Astrocyte (in vitro differentiated cells and primary cell): ENCODE data around the gene OR2S2. TPM values are rescaled to one million over a fixed set of nuclear protein-coding genes. Genes with fewer than 3 reads are reported as not detected.

Experiments used
- DNase-seq: peaks from one replicate; pipeline ENCODE4 v3.0.0-alpha.2; 2010; ENCODE audit warnings: low read depth
- FAIRE-seq: peaks from 2 replicates; lab custom pipeline; 2011; peaks lifted over from hg19 to GRCh38; lab: Jason Lieb, UNC
- H2AFZ ChIP-seq: 2 replicates; pipeline ENCODE4 v1.6.0; 2012; ENCODE audit warnings: low read depth, low read length, inconsistent platforms
- H3K27ac ChIP-seq: 2 replicates; pipeline ENCODE4 v1.5.1; 2011; ENCODE audit warnings: low read depth, low read length, inconsistent platforms
- H3K27me3 ChIP-seq: 2 replicates; pipeline ENCODE4 v1.6.0; 2011; ENCODE audit warnings: low read length, inconsistent platforms; ENCODE audit not compliant: insufficient read depth
- H3K36me3 ChIP-seq: 2 replicates; pipeline ENCODE4 v1.5.1; 2011; ENCODE audit warnings: low read length, inconsistent platforms; ENCODE audit not compliant: insufficient read depth
- H3K4me1 ChIP-seq: 2 replicates; pipeline ENCODE4 v1.5.1; 2011; ENCODE audit warnings: low read length, inconsistent platforms; ENCODE audit not compliant: insufficient read depth
- H3K4me2 ChIP-seq: 2 replicates; pipeline ENCODE4 v1.6.0; 2012; ENCODE audit warnings: low read length, inconsistent platforms
- H3K4me3 ChIP-seq: 2 replicates; pipeline ENCODE4 v1.5.1; 2011; ENCODE audit warnings: low read depth, mild to moderate bottlenecking, low read length, inconsistent platforms; ENCODE audit not compliant: insufficient read depth
- H3K79me2 ChIP-seq: 2 replicates; pipeline ENCODE4 v1.6.0; 2012; ENCODE audit warnings: mild to moderate bottlenecking, low read length, inconsistent platforms; ENCODE audit not compliant: insufficient read depth
- H3K9ac ChIP-seq: 2 replicates; pipeline ENCODE4 v1.6.0; 2012; ENCODE audit warnings: mild to moderate bottlenecking, low read length, inconsistent platforms
- H3K9me3 ChIP-seq: 2 replicates; pipeline ENCODE4 v1.5.1; 2012; ENCODE audit warnings: low read depth, mild to moderate bottlenecking, low read length, inconsistent platforms; ENCODE audit not compliant: insufficient read depth
- H4K20me1 ChIP-seq: 2 replicates; pipeline ENCODE4 v1.6.0; 2012; ENCODE audit warnings: low read length, inconsistent platforms; ENCODE audit not compliant: insufficient read depth
- H3K27ac Mint-ChIP-seq: one replicate; pipeline ENCODE4 v1.8.0; 2021; ENCODE audit warnings: mild to moderate bottlenecking, mixed read lengths; ENCODE audit not compliant: unreplicated experiment
- H3K27me3 Mint-ChIP-seq: one replicate; pipeline ENCODE4 v1.8.0; 2021; ENCODE audit warnings: low read depth, mixed read lengths; ENCODE audit not compliant: unreplicated experiment
- H3K36me3 Mint-ChIP-seq: one replicate; pipeline ENCODE4 v1.8.0; 2021; ENCODE audit warnings: low read depth, mixed read lengths; ENCODE audit not compliant: unreplicated experiment
- H3K4me1 Mint-ChIP-seq: one replicate; pipeline ENCODE4 v1.8.0; 2021; ENCODE audit warnings: low read depth, mixed read lengths; ENCODE audit not compliant: unreplicated experiment
- H3K4me3 Mint-ChIP-seq: one replicate; pipeline ENCODE4 v1.8.0; 2021; ENCODE audit warnings: mild to moderate bottlenecking, moderate library complexity, mixed read lengths; ENCODE audit not compliant: unreplicated experiment
- H3K9me3 Mint-ChIP-seq: one replicate; pipeline ENCODE4 v1.8.0; 2021; ENCODE audit warnings: mild to moderate bottlenecking, mixed read lengths; ENCODE audit not compliant: unreplicated experiment
- EZH2 ChIP-seq: IDR thresholded peaks from 2 replicates; pipeline ENCODE4 v1.6.1; 2012; ENCODE audit warnings: mild to moderate bottlenecking, low read length, inconsistent platforms; ENCODE audit not compliant: insufficient read depth
- total RNA-seq: library from RNA; stranded (reverse); gene quantifications from 2 replicates; pipeline ENCODE4 v1.2.1, GENCODE V29; 2021
- TF ChIP-seq, protein P1 (sequence below): IDR thresholded peaks from 2 replicates; pipeline ENCODE4 v1.5.1; 2011; ENCODE audit warnings: low read depth, mild to moderate bottlenecking, inconsistent platforms, low read length, moderate library complexity; ENCODE audit not compliant: insufficient read depth

Gene OR2S2
- total RNA-seq, 1 donor from 2014 or later, result not detected

DNA sequence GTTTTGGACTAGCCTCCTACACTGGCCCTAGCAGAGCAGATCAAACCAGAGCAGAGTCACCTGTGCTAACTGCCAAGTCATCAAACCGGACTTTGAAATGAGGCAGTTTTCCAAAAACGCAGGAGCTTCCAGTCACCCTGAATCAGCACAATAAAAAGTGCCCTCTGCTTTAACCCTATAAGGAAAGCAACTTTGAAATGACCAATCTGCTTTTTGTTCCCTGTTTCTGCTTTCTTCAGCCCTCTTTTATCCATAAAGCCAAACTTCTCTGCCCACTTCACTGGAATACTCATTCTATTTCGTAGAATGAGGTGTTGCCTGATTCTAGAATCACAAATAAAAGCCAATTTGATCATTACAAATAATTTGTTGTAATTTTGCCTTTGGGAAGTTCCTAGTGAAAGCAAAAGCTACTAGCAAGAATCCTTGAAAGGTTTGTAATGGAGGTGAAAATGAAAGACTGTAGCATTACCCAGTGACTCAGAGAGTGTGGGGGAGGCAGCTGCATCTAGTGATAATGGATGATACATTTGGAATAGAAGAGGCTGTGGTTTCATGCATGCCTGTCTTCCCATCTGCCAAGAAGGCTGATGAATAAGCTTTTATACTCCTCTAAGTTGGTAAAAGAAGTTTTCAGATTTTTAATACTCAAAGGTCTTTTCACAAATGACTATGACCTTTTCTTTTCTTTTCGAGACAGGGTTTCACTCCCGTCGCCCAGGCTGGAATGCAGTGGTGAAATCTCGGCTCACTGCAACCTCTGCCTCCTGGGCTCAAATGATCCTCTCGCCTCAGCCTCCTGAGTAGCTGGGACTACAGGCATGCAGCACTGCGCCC lies 33.8 kb downstream of the OR2S2 start:
- FAIRE-seq (peak; percentile 90), DNase-seq (peak; percentile 98)
- Mint-ChIP-seq H3K4me1 (peaks cover 28% of the 10 kb centered on the region), H3K27me3 (no peaks in the 10 kb centered on the region), H3K4me3 (peak overlapping the region; percentile 40), H3K9me3 (no peaks in the 10 kb centered on the region), H3K27ac (peak overlapping the region; percentile 95), H3K36me3 (no peaks in the 10 kb centered on the region)
- H3K36me3 ChIP-seq, result no peaks in the 10 kb centered on the region
- peak overlapping the region; percentile 30 for H2AFZ ChIP-seq
- H3K4me2 ChIP-seq, result peak overlapping the region; percentile 86
- H3K27me3 ChIP-seq, result no peaks in the 10 kb centered on the region
- H4K20me1 ChIP-seq, result no peaks in the 10 kb centered on the region
- no peaks in the 10 kb centered on the region for H3K9me3 ChIP-seq
- peak overlapping the region; percentile 78 for H3K9ac ChIP-seq
- TF ChIP-seq EZH2, result no peak
- TF ChIP-seq, protein P1, sequence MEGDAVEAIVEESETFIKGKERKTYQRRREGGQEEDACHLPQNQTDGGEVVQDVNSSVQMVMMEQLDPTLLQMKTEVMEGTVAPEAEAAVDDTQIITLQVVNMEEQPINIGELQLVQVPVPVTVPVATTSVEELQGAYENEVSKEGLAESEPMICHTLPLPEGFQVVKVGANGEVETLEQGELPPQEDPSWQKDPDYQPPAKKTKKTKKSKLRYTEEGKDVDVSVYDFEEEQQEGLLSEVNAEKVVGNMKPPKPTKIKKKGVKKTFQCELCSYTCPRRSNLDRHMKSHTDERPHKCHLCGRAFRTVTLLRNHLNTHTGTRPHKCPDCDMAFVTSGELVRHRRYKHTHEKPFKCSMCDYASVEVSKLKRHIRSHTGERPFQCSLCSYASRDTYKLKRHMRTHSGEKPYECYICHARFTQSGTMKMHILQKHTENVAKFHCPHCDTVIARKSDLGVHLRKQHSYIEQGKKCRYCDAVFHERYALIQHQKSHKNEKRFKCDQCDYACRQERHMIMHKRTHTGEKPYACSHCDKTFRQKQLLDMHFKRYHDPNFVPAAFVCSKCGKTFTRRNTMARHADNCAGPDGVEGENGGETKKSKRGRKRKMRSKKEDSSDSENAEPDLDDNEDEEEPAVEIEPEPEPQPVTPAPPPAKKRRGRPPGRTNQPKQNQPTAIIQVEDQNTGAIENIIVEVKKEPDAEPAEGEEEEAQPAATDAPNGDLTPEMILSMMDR, result no peak
- H3K4me3 ChIP-seq, result peak overlapping the region; percentile 48
- peak overlapping the region; percentile 93 for H3K27ac ChIP-seq
- no peaks in the 10 kb centered on the region for H3K79me2 ChIP-seq
- peaks cover 20% of the 10 kb centered on the region for H3K4me1 ChIP-seq

DNA sequence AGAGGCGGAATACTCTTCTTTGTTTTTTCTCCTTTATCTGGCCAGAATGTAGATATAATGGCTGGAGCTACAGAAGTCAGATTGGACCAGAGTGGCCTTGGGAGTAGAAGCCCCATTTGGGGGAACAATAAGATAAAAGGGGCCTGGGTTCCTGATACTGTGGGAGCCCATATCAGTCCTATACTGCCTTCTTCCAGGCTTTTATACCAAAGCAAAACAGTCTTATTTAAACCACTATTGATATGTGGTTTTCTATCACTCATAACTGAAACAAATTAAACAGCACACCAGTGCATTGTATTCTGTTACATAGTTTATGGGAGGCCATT lies 34.4 kb downstream of the OR2S2 start:
- Histone ChIP-seq H3K4me3 (peak overlapping the region; percentile 48), H3K4me1 (peaks cover 20% of the 10 kb centered on the region), H3K4me2 (peak overlapping the region; percentile 86), H4K20me1 (no peaks in the 10 kb centered on the region), H3K9ac (peak overlapping the region; percentile 78), H3K79me2 (no peaks in the 10 kb centered on the region), H2AFZ (no peak overlapping the region), H3K27me3 (no peaks in the 10 kb centered on the region), H3K27ac (peak overlapping the region; percentile 93), H3K9me3 (no peaks in the 10 kb centered on the region), H3K36me3 (no peaks in the 10 kb centered on the region)
- Mint-ChIP-seq H3K27ac (peak overlapping the region; percentile 95), H3K4me1 (peaks cover 28% of the 10 kb centered on the region), H3K36me3 (no peaks in the 10 kb centered on the region), H3K27me3 (no peaks in the 10 kb centered on the region), H3K9me3 (no peaks in the 10 kb centered on the region), H3K4me3 (no peak overlapping the region)
- TF ChIP-seq EZH2, result no peak
- TF ChIP-seq, protein P1, result no peak
- FAIRE-seq (no peak), DNase-seq (no peak)

DNA sequence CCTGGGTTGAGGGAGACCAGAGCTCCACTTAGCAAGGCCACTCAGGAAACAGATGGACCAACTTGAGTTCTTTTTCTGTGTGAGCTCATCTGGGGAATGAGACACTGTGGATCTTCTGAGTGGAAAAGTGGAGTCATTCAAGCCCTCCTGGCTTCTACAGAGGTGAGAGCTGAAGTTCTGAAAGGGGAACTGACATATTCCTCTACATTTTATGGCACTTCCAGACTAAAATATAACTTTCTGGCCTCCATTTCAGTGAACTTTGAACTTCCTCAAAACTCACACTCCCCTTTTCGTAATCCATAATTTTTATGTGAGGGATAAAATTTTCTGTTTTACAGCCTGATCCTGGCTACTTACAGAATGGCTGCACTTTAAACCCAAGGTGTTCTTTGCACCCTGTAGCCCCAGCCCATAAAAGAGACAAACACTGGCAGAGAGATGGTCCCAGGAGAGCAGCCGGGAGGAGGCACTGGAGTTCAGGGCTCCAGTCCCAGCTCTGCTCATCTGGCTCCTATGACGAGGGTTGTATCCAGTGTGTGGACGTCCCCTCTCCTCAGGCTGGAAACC lies 37.8 kb downstream of the OR2S2 start:
- H3K4me3 ChIP-seq, result no peak overlapping the region
- H4K20me1 ChIP-seq, result no peaks in the 10 kb centered on the region
- FAIRE-seq, result no peak
- H3K27me3 Mint-ChIP-seq, result no peaks in the 10 kb centered on the region
- H3K9me3 ChIP-seq, result no peaks in the 10 kb centered on the region
- peaks cover 26% of the 10 kb centered on the region for H3K4me1 Mint-ChIP-seq
- no peaks in the 10 kb centered on the region for H3K36me3 ChIP-seq
- no peak for TF ChIP-seq EZH2
- TF ChIP-seq, protein P1, result no peak
- H3K79me2 ChIP-seq, result no peaks in the 10 kb centered on the region
- H3K9me3 Mint-ChIP-seq, result no peaks in the 10 kb centered on the region
- H2AFZ ChIP-seq, result no peak overlapping the region
- no peak overlapping the region for H3K27ac ChIP-seq
- no peak overlapping the region for H3K9ac ChIP-seq
- H3K27me3 ChIP-seq, result no peaks in the 10 kb centered on the region
- no peak for DNase-seq
- H3K4me3 Mint-ChIP-seq, result no peak overlapping the region
- no peak overlapping the region for H3K4me2 ChIP-seq
- peaks cover 19% of the 10 kb centered on the region for H3K4me1 ChIP-seq
- H3K27ac Mint-ChIP-seq, result peak overlapping the region; percentile 4
- no peaks in the 10 kb centered on the region for H3K36me3 Mint-ChIP-seq
